PC-9 (cell line): ENCODE data around the gene C13orf46.

ENCODE experiments used
- CTCF ChIP-seq: fragments of 200-600 bp; sonication (generic); conservative IDR thresholded peaks from 2 replicates; pipeline ENCODE4 v1.6.1; 2017; ENCODE audit warnings: mixed run types, antibody characterized with exemption, mild to moderate bottlenecking, moderate library complexity
- EZH2 ChIP-seq: fragments of 200-600 bp; sonication (generic); IDR thresholded peaks from 2 replicates; pipeline ENCODE4 v1.8.0; 2017; ENCODE audit warnings: antibody characterized with exemption, low read depth

GRCh38 chr13:113906571-113906970 lies 67.3 kb downstream of the C13orf46 start:
- TF ChIP-seq CTCF (no peak), EZH2 (no peak)
